Dedifferentiated amniotic fluid mesenchymal stem cell (primary cell): ENCODE results near the gene ASCC3.
"Not testable (repeated sequence)": the region's sequence is repeated elsewhere in the genome, so short reads cannot be mapped to it uniquely, and the experiment has no call there.

Experiments
- DNase-seq: peaks from one replicate; pipeline ENCODE4 v3.0.0-alpha.2; 2016; ENCODE audit errors: extremely low spot score

The ASCC3 gene, protein sequence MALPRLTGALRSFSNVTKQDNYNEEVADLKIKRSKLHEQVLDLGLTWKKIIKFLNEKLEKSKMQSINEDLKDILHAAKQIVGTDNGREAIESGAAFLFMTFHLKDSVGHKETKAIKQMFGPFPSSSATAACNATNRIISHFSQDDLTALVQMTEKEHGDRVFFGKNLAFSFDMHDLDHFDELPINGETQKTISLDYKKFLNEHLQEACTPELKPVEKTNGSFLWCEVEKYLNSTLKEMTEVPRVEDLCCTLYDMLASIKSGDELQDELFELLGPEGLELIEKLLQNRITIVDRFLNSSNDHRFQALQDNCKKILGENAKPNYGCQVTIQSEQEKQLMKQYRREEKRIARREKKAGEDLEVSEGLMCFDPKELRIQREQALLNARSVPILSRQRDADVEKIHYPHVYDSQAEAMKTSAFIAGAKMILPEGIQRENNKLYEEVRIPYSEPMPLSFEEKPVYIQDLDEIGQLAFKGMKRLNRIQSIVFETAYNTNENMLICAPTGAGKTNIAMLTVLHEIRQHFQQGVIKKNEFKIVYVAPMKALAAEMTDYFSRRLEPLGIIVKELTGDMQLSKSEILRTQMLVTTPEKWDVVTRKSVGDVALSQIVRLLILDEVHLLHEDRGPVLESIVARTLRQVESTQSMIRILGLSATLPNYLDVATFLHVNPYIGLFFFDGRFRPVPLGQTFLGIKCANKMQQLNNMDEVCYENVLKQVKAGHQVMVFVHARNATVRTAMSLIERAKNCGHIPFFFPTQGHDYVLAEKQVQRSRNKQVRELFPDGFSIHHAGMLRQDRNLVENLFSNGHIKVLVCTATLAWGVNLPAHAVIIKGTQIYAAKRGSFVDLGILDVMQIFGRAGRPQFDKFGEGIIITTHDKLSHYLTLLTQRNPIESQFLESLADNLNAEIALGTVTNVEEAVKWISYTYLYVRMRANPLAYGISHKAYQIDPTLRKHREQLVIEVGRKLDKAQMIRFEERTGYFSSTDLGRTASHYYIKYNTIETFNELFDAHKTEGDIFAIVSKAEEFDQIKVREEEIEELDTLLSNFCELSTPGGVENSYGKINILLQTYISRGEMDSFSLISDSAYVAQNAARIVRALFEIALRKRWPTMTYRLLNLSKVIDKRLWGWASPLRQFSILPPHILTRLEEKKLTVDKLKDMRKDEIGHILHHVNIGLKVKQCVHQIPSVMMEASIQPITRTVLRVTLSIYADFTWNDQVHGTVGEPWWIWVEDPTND (N-terminal part only)

DNA sequence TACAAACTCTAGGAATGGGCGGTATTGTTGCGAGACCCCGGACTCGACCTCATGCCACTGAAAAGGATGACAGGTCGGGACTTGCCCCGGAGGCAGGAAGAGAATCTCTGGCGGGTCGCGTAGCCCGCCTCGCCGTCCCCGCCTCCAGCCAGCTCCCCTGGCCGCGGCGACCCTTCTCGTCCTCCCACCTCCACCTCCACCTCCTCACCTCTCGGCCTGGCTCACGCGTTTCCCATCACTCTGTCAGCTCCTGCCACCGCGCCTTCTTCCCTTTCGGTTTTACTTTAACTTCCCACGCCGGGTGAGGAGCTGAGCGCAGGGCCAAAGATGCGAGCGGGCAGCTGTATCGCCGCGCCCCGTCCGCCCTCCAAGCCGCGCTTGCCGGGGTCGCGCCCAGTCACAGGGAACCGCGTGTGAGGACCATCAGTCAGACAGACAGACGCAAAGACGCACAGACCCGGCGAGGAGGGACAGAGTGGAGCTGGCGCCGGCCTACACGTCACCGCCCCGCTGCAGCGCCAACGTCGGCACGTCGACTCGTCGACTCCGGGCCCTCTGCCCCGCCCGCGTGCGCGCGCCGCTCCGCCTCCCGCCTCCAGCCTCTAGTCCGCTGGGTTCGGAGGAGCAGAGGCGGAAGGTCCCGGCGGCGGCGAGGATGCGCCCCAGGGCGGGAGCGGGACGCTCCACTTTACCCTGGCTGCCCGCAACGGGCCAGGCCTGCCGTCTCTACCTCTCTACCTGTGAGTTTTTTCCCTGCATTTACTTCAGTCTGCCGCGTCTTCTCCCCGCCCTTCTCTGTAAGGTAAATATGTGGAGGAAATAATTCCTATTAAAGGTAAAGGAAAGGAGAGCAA, at the start of gene ASCC3:
TSS of gene ASCC3 (minus strand) at position 477 of the 854 bp plus-strand sequence. CDS start 13,332 bp downstream, outside the sequence.
- peak; percentile 89 for DNase-seq

DNA sequence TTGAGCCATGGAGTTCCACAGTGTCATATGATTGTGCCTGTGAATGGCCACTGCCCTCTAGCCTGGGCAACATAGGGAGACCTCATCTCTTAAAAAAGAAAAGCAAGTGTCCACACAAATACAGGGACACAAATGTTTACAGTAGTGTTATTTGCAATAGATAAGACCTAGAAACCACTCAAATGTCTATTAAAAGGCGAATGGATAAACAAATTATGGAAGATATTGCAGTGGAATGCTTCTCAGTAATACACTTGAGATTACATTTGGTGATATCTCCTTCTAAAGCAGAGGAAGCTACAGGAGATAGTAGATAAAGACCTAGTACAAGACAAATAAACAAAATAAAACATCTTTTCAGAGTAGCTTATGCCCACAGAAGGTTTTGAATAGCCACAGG, 44.6 kb upstream of the ASCC3 start:
- no peak for DNase-seq

DNA sequence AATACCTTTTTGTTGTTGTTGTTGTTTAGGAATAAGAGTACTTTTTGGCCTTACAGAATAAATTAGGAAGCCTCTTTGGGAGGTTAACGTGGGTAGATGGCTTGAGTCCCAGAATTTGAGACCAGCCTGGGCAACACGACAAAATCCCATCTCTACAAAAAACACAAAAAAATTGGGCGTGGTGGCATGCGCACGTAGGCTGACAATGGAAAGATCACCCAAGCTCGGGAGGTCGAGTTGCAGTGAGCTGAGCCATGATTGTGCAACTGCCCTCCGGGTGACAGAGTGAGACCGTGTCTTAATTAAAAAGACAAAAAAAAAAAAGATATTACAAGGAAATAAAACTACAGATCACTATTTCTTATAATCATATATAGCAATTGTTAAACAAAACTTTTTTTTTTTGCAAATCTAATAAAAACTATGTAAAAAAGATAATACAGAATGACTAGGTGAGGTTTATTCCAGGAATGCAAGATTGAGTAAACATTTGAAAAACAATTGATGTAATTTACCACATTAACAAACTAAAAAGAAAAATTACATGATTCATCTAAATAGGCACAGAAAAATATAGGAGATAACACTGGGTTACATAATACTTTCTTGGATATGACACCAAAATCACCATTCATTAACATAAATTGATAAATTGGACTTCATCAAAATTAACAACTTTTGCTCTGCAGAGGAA, 43.6 kb upstream of the ASCC3 start:
- no peak for DNase-seq

DNA sequence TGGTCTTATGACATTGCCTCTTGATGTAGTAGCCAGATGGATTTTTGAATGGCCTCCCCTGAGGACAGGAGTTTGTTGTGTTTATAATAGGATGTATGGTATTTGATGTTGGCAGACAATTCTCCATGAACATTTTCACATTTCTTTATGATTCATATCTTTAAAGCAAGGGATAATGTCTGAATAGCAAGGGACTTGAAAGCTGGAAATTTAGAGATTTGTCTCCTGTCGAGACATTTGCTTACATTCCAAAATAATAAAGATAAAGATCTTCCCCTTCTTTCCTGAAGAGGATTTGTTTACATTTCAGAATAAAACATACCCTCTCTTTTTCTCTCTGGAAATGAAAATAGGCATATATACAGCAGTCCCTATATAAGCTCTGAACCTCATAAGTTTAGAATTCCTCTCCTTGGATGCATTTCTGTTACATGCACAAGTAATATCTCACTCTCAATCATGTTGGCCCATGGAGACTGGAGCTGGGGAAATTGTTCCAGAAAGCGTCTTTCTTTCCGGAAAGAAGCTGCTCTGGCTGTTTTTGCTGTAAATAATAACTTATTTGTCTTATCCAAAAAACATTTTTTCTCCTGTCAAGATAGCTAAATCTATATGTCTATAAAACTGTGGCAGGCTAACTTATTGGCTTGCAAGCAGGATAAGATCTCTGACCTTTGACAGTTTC, 42.5 kb upstream of the ASCC3 start:
- DNase-seq: no peak

DNA sequence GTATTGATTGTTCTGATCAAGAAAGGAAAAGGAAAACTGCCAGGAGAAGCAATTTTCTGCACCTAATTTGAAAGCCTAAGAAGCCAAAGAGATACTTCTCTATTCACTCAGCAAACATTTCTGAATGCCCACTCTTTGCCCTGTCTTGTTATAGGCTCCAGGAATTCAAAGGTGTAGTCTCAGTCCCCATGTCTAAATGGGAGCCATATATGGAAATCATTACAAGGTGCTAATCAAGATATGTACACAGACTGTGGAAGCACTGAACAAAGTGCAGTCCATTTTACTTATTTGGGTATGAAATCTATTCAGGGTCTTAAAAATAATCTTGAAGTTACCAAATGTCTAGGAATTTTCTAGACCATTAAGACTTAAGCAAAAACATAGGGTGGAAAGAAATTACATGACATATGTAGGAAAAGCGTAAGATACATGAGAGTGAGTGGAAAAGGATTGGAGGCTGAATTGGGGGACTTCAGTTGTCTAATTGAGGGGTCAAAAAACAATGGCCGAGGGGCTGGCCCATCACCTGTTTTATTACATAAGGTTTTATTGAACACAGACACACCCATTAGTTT, 39.0 kb upstream of the ASCC3 start:
- DNase-seq: no peak

DNA sequence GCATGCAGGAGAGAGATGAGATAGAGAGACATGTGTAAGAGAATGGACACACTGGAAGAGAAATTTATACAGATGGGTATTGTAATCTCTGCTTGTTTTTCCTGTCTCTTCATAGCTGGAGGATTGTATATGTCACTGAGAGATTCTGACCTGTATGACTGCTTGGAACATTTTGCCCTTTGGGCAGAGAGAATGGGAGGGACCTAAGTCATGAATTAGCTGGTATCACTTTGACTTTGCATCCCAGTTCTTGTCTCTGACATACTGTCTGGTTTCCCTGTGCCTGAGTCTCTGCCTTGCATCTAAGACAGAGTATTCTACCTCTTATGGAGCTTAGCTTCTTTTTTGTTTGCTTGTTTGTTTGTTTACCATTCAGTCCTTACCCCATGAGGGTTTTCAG, 37.0 kb upstream of the ASCC3 start:
- DNase-seq: no peak

DNA sequence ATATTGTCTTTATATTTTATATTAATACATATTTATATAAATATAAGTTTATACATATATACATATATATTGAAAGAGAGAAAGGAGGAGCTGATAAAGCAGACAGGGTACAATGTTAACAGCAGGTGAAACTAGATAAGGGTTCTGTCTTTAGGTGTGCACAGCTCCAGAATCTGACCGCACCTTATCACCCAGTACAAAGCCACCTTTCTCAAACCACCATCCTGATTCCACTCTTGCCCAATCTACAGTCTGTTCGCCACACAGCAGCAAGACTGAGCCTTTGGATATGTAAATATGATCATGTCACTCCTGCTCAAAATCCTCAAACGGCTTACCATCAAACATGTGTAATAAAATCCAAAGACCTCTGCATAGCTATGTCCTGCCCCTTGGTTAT, 34.7 kb upstream of the ASCC3 start:
- DNase-seq: no peak

DNA sequence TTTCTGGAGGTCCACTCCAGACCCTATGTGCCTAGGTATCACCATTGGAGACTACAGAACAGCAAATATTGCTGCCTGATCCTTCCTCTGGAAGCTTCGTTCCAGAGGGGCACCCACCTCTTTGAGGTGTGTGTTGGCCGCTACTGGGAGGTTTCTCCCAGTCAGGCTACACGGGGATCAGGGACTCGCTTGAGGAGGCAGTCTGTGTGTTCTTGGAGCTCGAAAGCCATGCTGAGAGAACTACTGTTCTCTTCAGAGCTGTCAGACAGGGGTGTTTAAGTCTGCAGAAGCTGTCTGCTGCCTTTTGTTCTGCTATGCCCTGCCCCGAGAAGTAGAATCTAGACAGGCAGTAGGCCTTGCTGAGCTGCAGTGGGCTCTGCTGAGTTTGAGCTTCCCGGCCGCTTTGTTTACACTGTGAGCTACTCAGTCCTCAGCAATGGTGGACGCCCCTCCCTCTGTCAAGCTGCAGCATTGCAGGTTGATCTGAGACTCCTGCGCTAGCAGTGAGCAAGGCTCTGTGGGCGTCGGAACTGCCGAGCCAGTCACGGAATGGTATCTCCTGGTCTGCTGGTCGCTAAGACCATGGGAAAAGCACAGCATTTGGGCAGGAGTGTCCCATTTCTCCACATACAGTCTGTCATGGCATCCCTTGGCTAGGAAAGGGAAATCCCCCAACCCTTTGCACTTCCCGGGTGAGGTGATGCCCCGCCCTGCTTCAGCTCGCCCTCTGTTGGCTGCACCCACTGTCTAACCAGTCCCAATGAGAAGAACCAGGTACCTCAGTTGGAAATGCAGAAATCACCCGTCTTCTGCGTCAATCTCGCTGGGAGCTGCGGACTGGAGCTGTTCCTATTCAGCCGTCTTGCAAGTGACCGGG, 32.5 kb upstream of the ASCC3 start:
- DNase-seq: no peak

DNA sequence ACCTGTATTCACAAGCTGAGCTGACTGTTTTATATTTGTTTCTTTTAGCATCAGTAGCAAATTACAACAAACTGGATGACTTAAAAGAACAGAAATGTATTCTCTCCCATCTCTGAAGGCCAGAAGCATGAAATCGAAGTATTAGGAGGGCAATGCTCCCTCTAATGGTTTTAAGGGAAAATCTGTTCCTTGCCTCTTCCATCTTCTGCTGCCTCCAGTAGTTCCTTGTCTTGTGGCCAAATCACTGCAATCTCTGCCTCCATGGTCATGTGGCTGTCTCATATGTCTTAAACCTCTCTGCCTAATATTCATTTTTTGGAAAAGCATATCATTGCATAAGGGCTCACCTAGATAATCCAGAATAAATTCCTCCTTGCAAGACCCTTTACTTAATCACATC, 25.2 kb upstream of the ASCC3 start:
- DNase-seq: no peak

DNA sequence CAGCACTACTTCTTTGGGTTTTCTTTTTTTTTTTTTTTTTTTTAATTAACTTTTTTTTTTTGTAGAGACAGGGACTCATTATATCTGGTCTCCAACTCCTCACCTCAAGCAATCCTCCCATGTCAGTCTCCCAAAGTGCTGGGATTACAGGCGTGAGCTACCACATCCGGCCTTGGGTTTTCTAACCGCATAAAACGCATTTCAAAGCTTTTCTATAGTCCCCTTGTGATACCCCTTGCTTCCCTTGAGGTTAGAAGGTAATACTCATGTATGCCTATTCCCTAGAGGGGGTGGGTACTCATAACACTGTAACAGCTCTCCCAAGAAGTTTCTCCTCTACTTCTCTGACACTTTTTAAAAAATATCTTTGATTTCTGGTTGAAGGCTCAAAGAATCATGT, 23.9 kb upstream of the ASCC3 start:
- DNase-seq: no peak

DNA sequence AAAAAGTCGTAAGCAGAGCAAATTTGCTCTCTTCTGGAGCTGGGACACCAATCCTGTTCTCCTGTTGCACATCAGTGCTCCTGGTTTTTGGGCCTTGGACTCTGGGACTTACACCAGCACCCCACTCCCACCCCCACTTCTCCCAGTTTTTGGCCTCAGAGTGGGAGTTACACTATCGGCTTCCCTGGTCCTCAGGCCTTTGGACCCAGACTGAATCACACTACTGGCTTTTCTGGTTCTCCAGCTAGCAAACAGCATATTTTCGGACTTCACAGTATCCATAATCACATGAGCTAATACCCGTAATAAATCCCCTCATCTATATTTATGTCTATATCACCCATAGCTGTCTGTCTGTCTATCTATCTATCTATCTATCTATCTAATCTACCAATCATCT, 23.2 kb upstream of the ASCC3 start:
- DNase-seq: no peak

DNA sequence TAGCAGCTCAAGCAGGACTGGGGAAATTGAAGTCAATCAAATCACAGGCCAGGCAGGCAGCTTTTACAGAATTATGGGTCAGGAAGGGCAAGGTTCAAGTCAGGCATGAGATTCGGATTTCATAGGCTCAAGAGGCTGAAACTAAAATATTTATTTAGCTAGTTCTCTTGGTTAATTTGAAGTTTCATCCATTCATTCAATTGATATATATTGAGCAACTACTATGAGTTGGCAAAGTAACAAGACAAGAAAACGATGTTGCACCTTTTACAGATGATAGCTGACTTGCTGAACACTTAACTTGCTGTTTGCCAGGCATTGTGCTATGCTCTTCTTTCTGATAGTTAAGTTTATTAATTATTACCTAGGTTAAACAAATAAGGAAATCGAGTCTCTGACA, 20.5 kb upstream of the ASCC3 start:
- DNase-seq: no peak

DNA sequence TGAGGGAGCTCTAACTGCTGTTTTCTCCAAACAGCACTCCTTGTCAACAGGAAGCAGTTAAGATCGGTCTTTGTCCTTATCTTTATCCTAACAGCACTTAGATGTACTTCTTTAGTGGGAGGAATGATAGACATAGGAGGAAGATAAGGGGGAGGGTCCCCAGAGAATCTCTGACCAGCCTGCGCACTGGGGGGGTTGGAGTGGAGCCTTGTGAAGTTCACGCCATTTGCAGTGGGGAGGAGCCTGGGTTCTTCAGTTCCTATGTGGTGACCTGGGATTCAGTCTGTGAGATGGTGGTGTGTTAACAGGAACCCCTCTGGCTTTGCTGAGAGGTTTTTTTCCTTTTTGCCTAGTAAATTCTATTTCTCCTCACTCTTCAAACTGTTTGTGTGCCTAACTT, 18.1 kb upstream of the ASCC3 start:
- no peak for DNase-seq

DNA sequence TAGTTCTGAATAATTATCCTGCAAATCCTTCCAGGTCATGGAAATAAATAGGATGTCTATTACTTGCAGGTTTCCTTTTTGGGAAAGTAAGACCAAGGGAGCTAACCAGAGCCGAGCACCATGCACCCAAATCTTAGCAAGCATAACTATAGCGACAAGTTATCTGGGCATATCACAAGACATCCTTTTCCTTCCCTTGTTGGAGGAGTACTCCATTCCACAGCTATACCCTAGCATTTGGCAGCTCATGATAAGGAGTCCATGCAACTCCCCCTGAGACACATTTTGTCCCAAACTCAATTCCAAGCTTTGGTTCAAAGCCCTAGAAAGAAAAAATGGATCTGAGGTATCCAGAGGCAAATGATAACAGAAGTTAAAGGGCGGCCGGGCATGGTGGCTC, 16.5 kb upstream of the ASCC3 start:
- no peak for DNase-seq

DNA sequence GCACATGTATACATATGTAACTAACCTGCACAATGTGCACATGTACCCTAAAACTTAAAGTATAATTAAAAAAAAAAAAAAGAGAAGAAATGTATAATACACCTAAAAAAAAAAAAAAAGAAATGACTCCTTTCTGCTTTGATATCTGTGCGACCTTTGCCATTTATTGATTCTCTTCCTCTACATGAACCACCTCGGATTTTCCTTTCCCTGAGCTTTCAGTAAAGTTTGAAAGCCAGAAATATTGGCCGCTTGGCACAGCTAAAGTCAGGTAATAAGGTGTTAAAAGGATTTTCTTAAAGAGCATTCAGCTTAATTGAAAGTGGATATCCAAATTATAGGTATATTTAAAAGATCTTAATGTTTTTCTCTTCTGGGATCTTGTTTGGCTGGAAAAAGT, 12.6 kb upstream of the ASCC3 start:
- DNase-seq: no peak

DNA sequence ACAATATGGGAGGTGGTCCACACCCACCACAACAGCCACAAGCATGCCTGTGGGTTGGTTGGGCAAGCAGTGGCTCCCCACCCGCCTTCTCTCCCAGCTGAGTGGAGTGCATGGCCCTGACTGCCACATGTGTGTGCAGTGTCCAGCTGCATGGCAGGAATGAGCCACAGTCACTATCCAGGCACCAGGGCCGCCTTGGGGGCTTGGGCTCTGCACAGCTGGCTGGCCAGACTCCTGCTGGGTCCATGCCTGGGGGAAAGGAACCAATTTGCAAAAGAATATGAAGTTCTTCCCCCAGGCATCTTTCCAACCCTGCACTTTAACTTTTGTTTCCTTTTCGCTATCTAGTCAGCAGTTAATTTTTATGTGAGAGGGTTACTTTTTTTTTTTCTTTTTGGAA, 11.6 kb upstream of the ASCC3 start:
- DNase-seq: no peak

DNA sequence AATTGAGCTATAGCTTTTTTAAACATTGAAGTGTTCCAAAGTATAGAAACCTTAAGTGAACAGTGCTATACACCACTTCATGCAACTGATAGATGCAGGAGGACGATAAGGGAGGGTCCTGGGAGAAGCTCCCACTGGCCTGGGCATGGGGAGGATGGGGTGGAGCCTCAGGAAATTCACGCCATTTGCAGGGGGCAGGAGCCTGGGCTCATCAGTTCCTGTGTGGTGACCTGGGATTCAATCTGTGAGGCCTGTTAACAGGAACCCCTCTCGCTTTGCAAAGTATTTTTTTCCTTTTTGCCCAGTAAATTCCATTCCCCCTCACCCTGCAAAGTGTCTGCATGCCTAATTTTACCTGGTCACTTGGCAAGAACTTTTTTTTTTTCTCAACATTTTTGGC, 11.0 kb upstream of the ASCC3 start:
- no peak for DNase-seq

DNA sequence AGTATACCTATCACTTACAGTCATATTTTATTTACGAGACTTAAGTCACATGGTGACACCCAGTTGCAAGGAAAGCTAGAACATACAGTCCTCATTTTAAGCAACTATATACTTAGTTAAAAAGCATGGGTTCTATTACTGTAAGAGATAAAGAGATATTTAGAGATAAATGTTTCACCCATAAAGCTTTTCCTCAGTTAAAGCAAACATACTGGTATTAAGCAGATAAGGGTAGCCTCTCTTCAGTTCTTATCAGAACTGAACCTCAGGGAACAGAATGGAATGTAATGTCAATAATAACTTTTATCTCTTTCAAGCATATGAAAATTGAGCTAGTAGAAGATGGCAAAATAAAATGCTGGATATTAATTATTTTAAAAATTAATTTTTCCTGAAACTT, 9.9 kb upstream of the ASCC3 start:
- no peak for DNase-seq

DNA sequence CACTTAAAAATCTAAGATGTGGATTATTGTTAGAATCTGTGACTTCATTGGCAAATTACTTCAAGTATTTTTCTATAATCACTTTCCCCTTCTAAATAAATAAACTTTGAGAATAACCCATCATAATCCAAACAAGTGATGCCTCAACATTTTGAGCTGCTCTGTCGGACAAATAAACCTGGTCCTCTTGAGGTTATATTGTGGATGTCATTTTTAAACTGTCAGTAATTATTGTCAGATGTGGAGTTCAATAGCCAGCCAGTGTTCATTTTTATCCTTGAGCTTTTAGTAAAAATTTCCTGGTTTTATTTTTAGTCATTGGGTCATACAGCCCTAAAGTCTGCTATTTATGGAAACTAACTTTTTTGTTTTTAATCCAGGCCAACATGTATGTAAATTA, 9.5 kb upstream of the ASCC3 start:
- not testable (repeated sequence) for DNase-seq
